HepG2 (cell line): ENCODE results near the gene CCL27. TPM values are rescaled to one million over a fixed set of nuclear protein-coding genes. Genes with fewer than 3 reads are reported as not detected.

Experiments
- ARNTL ChIP-seq: sonication (generic); formaldehyde crosslinking; IDR thresholded peaks from 2 replicates; pipeline ENCODE4 v1.4.0; 2020; ENCODE audit warnings: mild to moderate bottlenecking, missing genetic modification reagents
- CREB1 ChIP-seq, 2 experiments: fragments of 450-650 bp in 1 of 2; IDR thresholded peaks; 2 replicates each; pipeline ENCODE4 v1.6.1; 2016 to 2017; ENCODE audit warnings: control low read depth in 1 of 2, mild to moderate bottlenecking in 1 of 2, missing compliant biosample characterization in 1 of 2, missing genetic modification characterization in 1 of 2
- GABPA ChIP-seq, 2 experiments: IDR thresholded peaks; 2 replicates each; pipeline ENCODE4 v1.6.1; 2011 to 2016; ENCODE audit warnings: low read depth in 2 of 2, low read length in 1 of 2, missing biosample characterization in 1 of 2, missing genetic modification characterization in 1 of 2
- KDM3A ChIP-seq: IDR thresholded peaks from 2 replicates; pipeline ENCODE4 v1.6.1; 2018; ENCODE audit warnings: low read depth, missing compliant biosample characterization
- MBNL3 ChIP-seq: fragments of 250-450 bp; sonication (Bioruptor Pico); conservative IDR thresholded peaks from 2 replicates; pipeline ENCODE4 v1.8.0; 2022; ENCODE audit warnings: mild to moderate bottlenecking, inconsistent platforms
- MIER2 ChIP-seq: IDR thresholded peaks from 2 replicates; pipeline ENCODE4 v1.6.1; 2016; ENCODE audit warnings: missing biosample characterization, missing genetic modification reagents
- PRDM15 ChIP-seq: sonication (generic); formaldehyde crosslinking; IDR thresholded peaks from 2 replicates; pipeline ENCODE4 v1.4.0; 2020; ENCODE audit warnings: missing genetic modification reagents
- RARG ChIP-seq: sonication (generic); formaldehyde crosslinking; IDR thresholded peaks from 2 replicates; pipeline ENCODE4 v1.4.0; 2020; ENCODE audit warnings: low read depth, mild to moderate bottlenecking, missing genetic modification reagents
- RNF219 ChIP-seq: sonication (generic); formaldehyde crosslinking; IDR thresholded peaks from 2 replicates; pipeline ENCODE4 v1.5.0; 2020; ENCODE audit warnings: mild to moderate bottlenecking, missing genetic modification reagents
- SAP130 ChIP-seq: IDR thresholded peaks from 2 replicates; pipeline ENCODE4 v1.6.1; 2016; ENCODE audit warnings: low read depth
- SRF ChIP-seq: IDR thresholded peaks from 2 replicates; pipeline ENCODE4 v1.6.1; 2011; ENCODE audit warnings: mild to moderate bottlenecking, low read depth, low read length, moderate library complexity
- SUZ12 ChIP-seq: fragments of 150-350 bp; IDR thresholded peaks from 2 replicates; pipeline ENCODE4 v1.6.1; 2014; ENCODE audit warnings: low read depth, low read length
- TBP ChIP-seq: sonication (generic); formaldehyde crosslinking; IDR thresholded peaks from 2 replicates; pipeline ENCODE4 v1.5.0; 2020; ENCODE audit warnings: missing genetic modification reagents
- TMF1 ChIP-seq: sonication (generic); formaldehyde crosslinking; IDR thresholded peaks from 2 replicates; pipeline ENCODE4 v1.8.1; 2022; ENCODE audit warnings: low read depth, missing genetic modification reagents
- ZMYM3 ChIP-seq: sonication (generic); formaldehyde crosslinking; IDR thresholded peaks from 2 replicates; pipeline ENCODE4 v1.5.1; 2020; ENCODE audit warnings: mild to moderate bottlenecking, missing genetic modification reagents
- ZMYM4 ChIP-seq: sonication (generic); formaldehyde crosslinking; IDR thresholded peaks from 2 replicates; pipeline ENCODE4 v1.8.1; 2023; ENCODE audit warnings: mild to moderate bottlenecking, missing genetic modification reagents
- ZNF235 ChIP-seq: sonication (generic); formaldehyde crosslinking; IDR thresholded peaks from 2 replicates; pipeline ENCODE4 v1.8.1; 2023; ENCODE audit warnings: mild to moderate bottlenecking, missing genetic modification reagents, borderline replicate concordance
- ZNF34 ChIP-seq: sonication (generic); formaldehyde crosslinking; IDR thresholded peaks from 2 replicates; pipeline ENCODE4 v1.4.0; 2020; ENCODE audit warnings: mild to moderate bottlenecking, missing genetic modification reagents, borderline replicate concordance
- ZNF572 ChIP-seq: sonication (generic); formaldehyde crosslinking; IDR thresholded peaks from 2 replicates; pipeline ENCODE4 v1.5.1; 2020; ENCODE audit warnings: mild to moderate bottlenecking, missing genetic modification reagents
- ZNF672 ChIP-seq: sonication (generic); formaldehyde crosslinking; IDR thresholded peaks from 2 replicates; pipeline ENCODE4 v1.8.1; 2022; ENCODE audit warnings: missing genetic modification reagents
- ZNF788 ChIP-seq: sonication (generic); formaldehyde crosslinking; IDR thresholded peaks from 2 replicates; pipeline ENCODE4 v1.5.0; 2020; ENCODE audit warnings: mild to moderate bottlenecking, missing genetic modification reagents, borderline replicate concordance
- ZNF878 ChIP-seq: sonication (generic); formaldehyde crosslinking; IDR thresholded peaks from 2 replicates; pipeline ENCODE4 v1.8.1; 2023; ENCODE audit warnings: mild to moderate bottlenecking, missing genetic modification reagents, moderate library complexity
- ZSCAN25 ChIP-seq: sonication (generic); formaldehyde crosslinking; IDR thresholded peaks from 2 replicates; pipeline ENCODE4 v1.8.0; 2022; ENCODE audit warnings: mild to moderate bottlenecking, missing genetic modification reagents
- polyA plus RNA-seq, 8 experiments: library from polyadenylated mRNA; depleted of rRNA in 3 of 8; stranded (reverse) in 7 of 8; unstranded in 1 of 8; fragments of >200 nt; fragmentation: Illumina TruSeq in 4 of 8; extraction: Trizol in 4 of 8; gene quantifications; 2 replicates each; pipeline versions ENCODE4 v1.2.1 to v1.2.3, GENCODE V29; 2011 to 2016; ENCODE audit warnings: low read depth in 4 of 8, missing spikeins in 1 of 8, mixed read lengths in 1 of 8; ENCODE audit not compliant: insufficient read depth in 1 of 8
- total RNA-seq, 5 experiments: library from RNA; depleted of rRNA; stranded (reverse); fragments of >200 nt; fragmentation: Illumina TruSeq; extraction: Trizol; gene quantifications; 2 replicates each; pipeline ENCODE4 v1.2.3, GENCODE V29; 2016; ENCODE audit warnings: low read depth in 1 of 5

The CCL27 gene
- total and polyA plus RNA-seq, 2 of the 13 experiments (the other 11 are each of a cell fraction or from before 2014, with no cell fraction given): not detected

- peak; percentile 25; the same call in 1 of the 2 replicates for TF ChIP-seq PRDM15 (CRISPR knock-in tag)
- no peak for TF ChIP-seq ZNF672 (CRISPR knock-in tag)
- no peak for TF ChIP-seq RARG (CRISPR knock-in tag)
- TF ChIP-seq ZMYM4: peak; percentile 89
- 0 out of 2 replicates have a peak, but pooled peaks have one; percentile 31 for TF ChIP-seq ZNF235
- TF ChIP-seq KDM3A (CRISPR knock-in tag): 0 out of 2 replicates have a peak, but pooled peaks have one; percentile 15
- no peak for TF ChIP-seq ZNF878 (CRISPR knock-in tag)
- peak; percentile 51 for TF ChIP-seq ARNTL (CRISPR knock-in tag)
- TF ChIP-seq TBP (CRISPR knock-in tag): no peak
- TF ChIP-seq SUZ12: no peak
- TF ChIP-seq ZNF788: peak; percentile 81
- peak; percentile 78; the same call in 1 of the 2 replicates for TF ChIP-seq ZNF572 (CRISPR knock-in tag)
- no peak for TF ChIP-seq SRF
- no peak for TF ChIP-seq RNF219 (CRISPR knock-in tag)
- TF ChIP-seq MIER2 (CRISPR knock-in tag): no peak
- TF ChIP-seq TMF1 (CRISPR knock-in tag): peak; percentile 98
- 0 out of 2 replicates have a peak, but pooled peaks have one; percentile 16 for TF ChIP-seq CREB1 (IDR thresholded peaks at IDR 0.05)
- TF ChIP-seq CREB1 (CRISPR knock-in tag; IDR thresholded peaks at IDR 0.05): no peak
- TF ChIP-seq MBNL3 (CRISPR knock-in tag): no peak
- TF ChIP-seq ZSCAN25 (CRISPR knock-in tag): peak; percentile 27; the same call in 1 of the 2 replicates
- 0 out of 2 replicates have a peak, but pooled peaks have one; percentile 41 for TF ChIP-seq ZNF34 (CRISPR knock-in tag)
- peak; percentile 84 for TF ChIP-seq SAP130 (CRISPR knock-in tag)
- TF ChIP-seq GABPA (IDR thresholded peaks at IDR 0.05; ENCODE audit: low read depth, low read length): no peak
- peak; percentile 52; the same call in 1 of the 2 replicates for TF ChIP-seq GABPA (CRISPR knock-in tag; IDR thresholded peaks at IDR 0.05; ENCODE audit: low read depth)
- 0 out of 2 replicates have a peak, but pooled peaks have one; percentile 16 for TF ChIP-seq ZMYM3 (CRISPR knock-in tag)
These were observed 24.9 kb downstream of the CCL27 start, which contains the start of gene SIGMAR1 (continued) for GRCh38 chr9:34637356-34638137.
